Medulla oblongata (tissue), 1 donor: ENCODE results near the gene COL8A1.

Source experiments
- DNase-seq: peaks from one replicate; pipeline ENCODE4 v3.0.0-alpha.2; 2015; ENCODE audit errors: extremely low spot score

COL8A1 gene

DNA sequence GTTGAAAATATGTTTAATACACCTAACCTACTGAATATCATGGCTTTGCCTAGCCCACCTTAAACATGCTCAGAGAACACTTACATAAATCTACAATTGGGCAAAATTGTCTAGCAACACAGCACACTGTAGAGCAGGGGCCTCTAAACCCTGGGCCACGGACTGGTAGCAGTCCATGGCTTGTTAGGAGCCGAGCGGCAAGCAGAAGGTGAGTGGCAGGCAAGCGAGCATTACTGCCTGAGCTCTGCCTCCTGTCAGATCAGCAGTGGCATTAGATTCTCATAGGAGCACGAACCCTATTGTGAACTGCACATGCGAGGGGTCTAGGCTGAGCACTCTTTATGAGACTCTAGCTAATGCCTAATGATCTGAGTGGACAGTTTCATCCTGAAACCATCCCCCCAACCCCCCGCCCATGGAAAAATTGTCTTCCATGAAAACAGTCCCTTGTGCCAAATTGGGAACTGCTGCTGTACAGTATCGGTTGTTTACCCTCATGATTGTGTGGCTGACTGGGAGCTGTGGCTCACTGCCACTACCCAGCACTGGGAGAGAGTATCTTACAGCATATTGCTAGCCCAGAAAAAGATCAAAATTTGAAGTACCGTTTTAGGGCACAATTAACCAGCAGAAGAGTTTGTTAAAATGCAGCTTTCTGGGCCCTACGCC lies 205.3 kb downstream of the COL8A1 start:
- DNase-seq, result no peak

GRCh38 chr3:99845331-99845730 lies 206.9 kb downstream of the COL8A1 start:
- DNase-seq, result no peak

DNA sequence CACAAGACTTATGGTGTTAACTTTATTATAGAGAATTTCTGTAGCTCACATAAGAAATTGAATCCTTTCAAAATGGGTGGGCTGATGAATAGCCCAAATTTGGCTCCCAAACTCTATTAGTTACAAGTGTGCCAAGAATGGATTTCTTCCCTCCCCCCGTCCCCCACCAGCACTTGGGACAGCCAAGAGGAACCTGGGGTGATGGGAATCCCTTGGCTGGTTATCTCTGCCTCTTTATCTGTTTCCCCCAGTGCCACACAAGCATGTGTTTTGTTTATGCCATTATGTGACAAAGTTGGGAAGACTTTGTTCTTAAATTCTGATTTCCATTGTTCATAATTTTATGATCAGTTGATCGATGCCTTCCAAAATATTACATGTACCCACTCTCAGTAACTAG lies 207.6 kb downstream of the COL8A1 start:
- DNase-seq, result no peak

- no peak for DNase-seq
These were observed 208.2 kb downstream of the COL8A1 start for GRCh38 chr3:99846477-99847160.

DNA sequence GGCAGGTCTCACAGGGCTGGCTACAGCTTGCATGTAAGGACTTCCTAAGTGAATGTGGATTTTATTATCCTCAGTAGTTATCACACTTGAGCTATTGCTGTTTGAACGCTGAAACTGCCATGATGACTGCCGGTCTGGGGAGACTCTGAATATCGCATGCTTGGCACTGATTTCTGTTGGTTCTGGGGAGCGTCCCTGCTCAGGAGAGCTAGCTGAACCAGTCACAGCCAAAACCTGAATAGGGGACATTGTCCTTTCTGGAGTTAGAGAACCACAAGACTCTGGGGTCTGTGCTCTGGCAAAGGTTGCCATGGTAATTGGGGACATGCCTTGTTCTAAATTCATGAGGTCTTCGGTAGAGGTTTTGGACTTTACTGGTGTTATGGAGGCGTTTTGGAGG lies 210.0 kb downstream of the COL8A1 start:
- no peak for DNase-seq
